A673 (cell line): ENCODE results near the gene AMZ1. TPM values are rescaled to one million over a fixed set of nuclear protein-coding genes. Genes with fewer than 3 reads are reported as not detected.

Experiments
- BruUV-seq: library from RNA; stranded (reverse); fragments of 400-500 nt; replicated peaks from 2 replicates; lab custom pipeline; 2021; lab: Mats Ljungman, UMichigan
- CTCF ChIA-PET: fragments of 300-600 bp; sonication (Branson Sonifier 250); formaldehyde crosslinking; loops from one replicate; lab custom pipeline; 2022; ENCODE audit warnings: antibody characterized with exemption; lab: Charles Lee
- POLR2A ChIA-PET: fragments of 300-600 bp; sonication (Branson Sonifier 250); formaldehyde crosslinking; loops from one replicate; lab custom pipeline; 2022; ENCODE audit warnings: antibody characterized with exemption; ENCODE audit not compliant: low non-redundant PET; lab: Charles Lee
- DNase-seq: peaks from one replicate; pipeline ENCODE4 v3.0.0-alpha.2; 2015; ENCODE audit warnings: low spot score
- H3K27ac ChIP-seq: fragments of 200-600 bp; sonication (generic); 2 replicates; pipeline ENCODE4 v1.5.1; 2016; ENCODE audit warnings: mixed run types, low read depth, mild to moderate bottlenecking, mixed read lengths, antibody characterized with exemption, low read length; ENCODE audit not compliant: poor library complexity, severe bottlenecking
- H3K27me3 ChIP-seq: fragments of 200-600 bp; sonication (generic); replicated peaks from 2 replicates; pipeline ENCODE4 v1.6.1; 2017; ENCODE audit warnings: mixed run types, low read depth, mild to moderate bottlenecking, mixed read lengths, antibody characterized with exemption, low read length; ENCODE audit not compliant: insufficient read depth, poor library complexity
- H3K36me3 ChIP-seq: fragments of 200-600 bp; sonication (generic); 2 replicates; pipeline ENCODE4 v1.6.1; 2016; ENCODE audit warnings: mixed run types, mild to moderate bottlenecking, mixed read lengths, antibody characterized with exemption, low read length; ENCODE audit not compliant: insufficient read depth, poor library complexity, severe bottlenecking
- H3K4me1 ChIP-seq: fragments of 200-600 bp; sonication (generic); 2 replicates; pipeline ENCODE4 v1.6.1; 2017; ENCODE audit warnings: mixed run types, mild to moderate bottlenecking, mixed read lengths, antibody characterized with exemption, low read length; ENCODE audit not compliant: insufficient read depth, poor library complexity, severe bottlenecking
- H3K4me3 ChIP-seq: fragments of 200-600 bp; sonication (generic); 2 replicates; pipeline ENCODE4 v1.5.1; 2016; ENCODE audit warnings: low read depth, mixed run types, mild to moderate bottlenecking, mixed read lengths, low read length; ENCODE audit not compliant: poor library complexity, severe bottlenecking
- H3K9me3 ChIP-seq: fragments of 200-600 bp; sonication (generic); 2 replicates; pipeline ENCODE4 v1.6.1; 2016; ENCODE audit warnings: mixed run types, low read depth, mild to moderate bottlenecking, mixed read lengths, antibody characterized with exemption, low read length; ENCODE audit not compliant: poor library complexity, severe bottlenecking
- EZH2 ChIP-seq: fragments of 200-600 bp; sonication (generic); IDR thresholded peaks from 2 replicates; pipeline ENCODE4 v1.6.1; 2017; ENCODE audit warnings: borderline replicate concordance, low read depth, mild to moderate bottlenecking, mixed read lengths, antibody characterized with exemption, low read length; ENCODE audit not compliant: poor library complexity, severe bottlenecking
- intact Hi-C: fragments of 100-400 bp; cut with micrococcal nuclease; formaldehyde crosslinking; loops from one replicate; pipeline ENCODE4 v1.10.0; 2022; ENCODE audit not compliant: unreplicated experiment
- total RNA-seq: library from RNA; stranded (reverse); gene quantifications from 2 replicates; pipeline ENCODE4 v1.2.3, GENCODE V29; 2021
- TF ChIP-seq, protein P1 (sequence below): fragments of 300-800, 200-600 bp; sonication (generic); conservative IDR thresholded peaks from 2 replicates; pipeline ENCODE4 v1.5.1; 2017; ENCODE audit warnings: low read depth, mild to moderate bottlenecking, antibody characterized with exemption, low read length, moderate library complexity, mixed read lengths

The AMZ1 gene
- total RNA-seq, 1 experiment from 2014 or later = not detected

DNA sequence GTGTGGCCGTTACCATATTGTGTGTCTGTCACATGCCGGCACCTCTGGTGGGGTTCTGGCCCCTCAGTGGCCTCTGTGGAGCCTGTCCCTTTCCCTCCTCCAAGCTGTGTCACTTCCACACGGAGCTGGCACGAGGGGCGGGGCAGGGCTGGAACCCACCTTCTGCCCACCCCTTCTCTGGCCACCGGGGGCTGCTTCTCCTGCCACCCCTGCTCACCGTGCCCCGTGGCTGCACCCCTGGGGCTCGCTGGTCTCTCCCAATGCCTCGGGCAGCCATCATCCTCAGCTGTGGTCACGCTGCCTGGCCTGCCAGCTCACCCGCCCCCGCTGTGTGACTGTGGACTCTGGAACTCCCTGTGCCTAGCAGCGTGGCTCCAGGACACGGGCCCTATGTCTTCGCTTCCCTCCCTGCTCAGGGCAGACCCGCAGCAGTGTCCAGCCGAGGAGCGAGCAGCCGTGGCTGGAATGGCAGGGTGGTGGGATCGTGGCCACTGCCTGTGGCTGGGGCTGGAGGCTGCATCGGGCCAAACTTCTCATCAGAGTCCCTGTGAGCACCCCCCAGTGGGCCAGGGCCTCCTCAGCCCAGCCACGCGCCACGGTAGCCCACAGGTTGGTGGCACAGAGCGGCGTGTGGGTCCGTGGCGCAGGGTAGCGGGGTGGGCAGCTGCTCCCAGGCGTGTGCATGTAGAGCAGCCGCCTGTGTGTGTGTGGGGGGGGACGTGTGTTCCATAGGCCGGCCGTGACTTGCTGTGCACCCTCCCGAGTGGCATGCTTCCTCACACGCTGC, 48.1 kb upstream of the AMZ1 start:
- Histone ChIP-seq H3K36me3 (peaks cover 18% of the 10 kb centered on the region), H3K4me1 (peaks cover 21% of the 10 kb centered on the region), H3K27ac (no peak overlapping the region), H3K4me3 (no peak overlapping the region), H3K9me3 (no peaks in the 10 kb centered on the region), H3K27me3 (no peaks in the 10 kb centered on the region)
- intact Hi-C loops = no loop called here
- DNase-seq = no peak
- TF ChIP-seq, protein P1, sequence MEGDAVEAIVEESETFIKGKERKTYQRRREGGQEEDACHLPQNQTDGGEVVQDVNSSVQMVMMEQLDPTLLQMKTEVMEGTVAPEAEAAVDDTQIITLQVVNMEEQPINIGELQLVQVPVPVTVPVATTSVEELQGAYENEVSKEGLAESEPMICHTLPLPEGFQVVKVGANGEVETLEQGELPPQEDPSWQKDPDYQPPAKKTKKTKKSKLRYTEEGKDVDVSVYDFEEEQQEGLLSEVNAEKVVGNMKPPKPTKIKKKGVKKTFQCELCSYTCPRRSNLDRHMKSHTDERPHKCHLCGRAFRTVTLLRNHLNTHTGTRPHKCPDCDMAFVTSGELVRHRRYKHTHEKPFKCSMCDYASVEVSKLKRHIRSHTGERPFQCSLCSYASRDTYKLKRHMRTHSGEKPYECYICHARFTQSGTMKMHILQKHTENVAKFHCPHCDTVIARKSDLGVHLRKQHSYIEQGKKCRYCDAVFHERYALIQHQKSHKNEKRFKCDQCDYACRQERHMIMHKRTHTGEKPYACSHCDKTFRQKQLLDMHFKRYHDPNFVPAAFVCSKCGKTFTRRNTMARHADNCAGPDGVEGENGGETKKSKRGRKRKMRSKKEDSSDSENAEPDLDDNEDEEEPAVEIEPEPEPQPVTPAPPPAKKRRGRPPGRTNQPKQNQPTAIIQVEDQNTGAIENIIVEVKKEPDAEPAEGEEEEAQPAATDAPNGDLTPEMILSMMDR = no peak
- BruUV-seq = no TSS peak
- ChIA-PET CTCF (no interaction called here), POLR2A (no interaction called here)

DNA sequence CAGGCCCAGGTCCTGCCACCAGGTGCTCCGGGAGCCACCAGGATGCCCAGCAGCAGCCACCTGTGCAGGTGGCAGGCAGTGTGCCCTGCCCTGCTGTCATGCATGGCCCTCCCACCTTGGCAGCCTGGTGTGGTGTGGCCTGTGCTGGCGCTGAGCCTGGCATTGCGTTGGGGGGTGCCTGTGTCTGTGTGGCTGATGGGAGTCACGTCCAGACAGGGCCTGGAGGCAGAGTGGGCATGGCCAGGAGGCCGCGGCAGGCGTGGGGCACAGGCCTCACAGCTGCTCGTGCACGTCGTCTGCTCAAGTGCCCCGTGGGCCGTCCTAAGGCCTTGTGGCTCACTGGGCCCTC, 47.5 kb upstream of the AMZ1 start:
- peaks cover 24% of the 10 kb centered on the region for H3K4me1 ChIP-seq
- no peak for DNase-seq
- TF ChIP-seq EZH2 = no peak
- TF ChIP-seq, protein P1 = no peak
- no peaks in the 10 kb centered on the region for H3K9me3 ChIP-seq
- POLR2A ChIA-PET = no interaction called here
- no peak overlapping the region for H3K4me3 ChIP-seq
- no TSS peak for BruUV-seq
- intact Hi-C loops = no loop called here
- H3K27ac ChIP-seq = no peak overlapping the region
- H3K36me3 ChIP-seq = peaks cover 12% of the 10 kb centered on the region
- CTCF ChIA-PET = no interaction called here
- no peaks in the 10 kb centered on the region for H3K27me3 ChIP-seq

DNA sequence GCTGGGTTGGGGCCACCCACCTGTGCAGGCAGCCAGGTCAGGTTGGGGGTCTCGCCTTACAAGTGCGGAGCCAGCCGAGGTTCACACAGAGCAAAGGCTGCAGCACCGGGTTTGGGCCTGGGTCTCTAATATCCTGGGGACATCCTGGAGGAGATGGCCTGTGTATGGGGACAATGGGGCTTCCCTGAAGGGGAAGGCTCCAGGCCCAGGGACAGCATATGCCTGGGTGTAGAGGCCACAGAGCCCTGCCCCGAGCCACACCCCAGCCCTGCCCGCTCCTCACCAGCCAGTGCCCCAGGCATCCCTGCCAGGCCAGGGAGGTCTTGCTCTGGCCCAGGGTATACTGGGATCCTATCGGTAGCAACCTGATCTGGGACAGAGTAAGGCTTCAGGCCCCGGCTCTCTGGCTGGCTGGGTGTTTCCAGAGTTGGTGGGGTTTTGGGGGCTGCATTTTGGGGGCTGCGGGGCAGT, 47.1 kb upstream of the AMZ1 start:
- no TSS peak for BruUV-seq
- intact Hi-C loops = no loop called here
- Histone ChIP-seq H3K36me3 (peaks cover 10% of the 10 kb centered on the region), H3K4me3 (no peak overlapping the region), H3K9me3 (no peaks in the 10 kb centered on the region), H3K27ac (no peak overlapping the region), H3K27me3 (no peaks in the 10 kb centered on the region), H3K4me1 (peaks cover 24% of the 10 kb centered on the region)
- ChIA-PET CTCF (no interaction called here), POLR2A (no interaction called here)
- no peak for DNase-seq
- no peak for TF ChIP-seq EZH2
- TF ChIP-seq, protein P1 = no peak
